ENCODE results near the gene AAK1. TPM values are rescaled to one million over a fixed set of nuclear protein-coding genes. Genes with fewer than 3 reads are reported as not detected.

AAK1 gene
- total RNA-seq, 4 donors from 2014 or later = 28.0 to 35.5 (median 32.8) TPM

GRCh38 chr2:69509750-69510140, 133.8 kb downstream of the AAK1 start:
- intact Hi-C loops (cut with DNase I) = no loop called here
- Histone ChIP-seq H3K27me3 (no peaks in the 10 kb centered on the region), H3K36me3 (peaks cover 13 to 100% (median 21%) of the 10 kb centered on the region in 3 donors), H3K4me3 (no peak overlapping the region), H3K4me1 (peaks cover 0 to 3% (median 0%) of the 10 kb centered on the region in 3 donors), H3K27ac (no peak overlapping the region), H3K9me3 (no peaks in the 10 kb centered on the region)
- 94 to 95% methylated on average over 7 of the region's 7 CpGs for WGBS, 2 donors
- TF ChIP-seq CTCF (IDR thresholded peaks at IDR 0.05) = no peak
- TF ChIP-seq POLR2A (IDR thresholded peaks at IDR 0.05) = no peak
- no peak for DNase-seq

- TF ChIP-seq POLR2A (IDR thresholded peaks at IDR 0.05) (no peak), CTCF (IDR thresholded peaks at IDR 0.05) (no peak)
- no peak for DNase-seq
- intact Hi-C loops (cut with DNase I) = no loop called here
Observed at GRCh38 chr2:69509011-69509749, 134.4 kb downstream of the AAK1 start.

GRCh38 chr2:69505710-69506109, 137.8 kb downstream of the AAK1 start:
- Histone ChIP-seq H3K27me3 (no peaks in the 10 kb centered on the region), H3K36me3 (peaks cover 0 to 96% (median 19%) of the 10 kb centered on the region in 3 donors), H3K9me3 (no peaks in the 10 kb centered on the region), H3K4me3 (no peak overlapping the region), H3K4me1 (no peaks in the 10 kb centered on the region), H3K27ac (no peak overlapping the region)
- TF ChIP-seq POLR2A (IDR thresholded peaks at IDR 0.05) (no peak), CTCF (IDR thresholded peaks at IDR 0.05) (no peak)
- intact Hi-C loops (cut with DNase I) = no loop called here
- 75 to 94% methylated on average over 5 to 6 of the region's 6 CpGs for WGBS, 2 donors
- DNase-seq = no peak

More at GRCh38 chr2:69509011-69509749, 134.4 kb downstream of the AAK1 start:
- Histone ChIP-seq H3K27ac (no peak overlapping the region), H3K4me3 (no peak overlapping the region), H3K9me3 (no peaks in the 10 kb centered on the region), H3K27me3 (no peaks in the 10 kb centered on the region), H3K4me1 (no peaks in the 10 kb centered on the region), H3K36me3 (peaks cover 8 to 100% (median 18%) of the 10 kb centered on the region in 3 donors)
- 82 to 83% methylated on average over 4 to 7 of the region's 7 CpGs for WGBS, 2 donors

- Histone ChIP-seq H3K27me3 (no peaks in the 10 kb centered on the region), H3K36me3 (peaks cover 0 to 76% (median 10%) of the 10 kb centered on the region in 3 donors), H3K9me3 (no peaks in the 10 kb centered on the region), H3K4me1 (no peaks in the 10 kb centered on the region), H3K4me3 (no peak overlapping the region), H3K27ac (no peak overlapping the region)
- intact Hi-C loops (cut with DNase I) = no loop called here
- no peak for DNase-seq
- TF ChIP-seq CTCF (IDR thresholded peaks at IDR 0.05) = no peak
- no peak for TF ChIP-seq POLR2A (IDR thresholded peaks at IDR 0.05)
- 76 to 82% methylated on average over 3 of the region's 3 CpGs for WGBS, 2 donors
Observed at GRCh38 chr2:69501301-69501700, 142.2 kb downstream of the AAK1 start.

GRCh38 chr2:69499966-69500365, 143.6 kb downstream of the AAK1 start:
- intact Hi-C loops (cut with DNase I) = no loop called here
- TF ChIP-seq POLR2A (IDR thresholded peaks at IDR 0.05) (no peak), CTCF (IDR thresholded peaks at IDR 0.05) (no peak)
- H3K9me3 ChIP-seq = no peaks in the 10 kb centered on the region
- H3K27ac ChIP-seq = no peak overlapping the region
- DNase-seq = no peak
- H3K4me1 ChIP-seq = no peaks in the 10 kb centered on the region
- H3K36me3 ChIP-seq = peaks cover 0 to 72% (median 4%) of the 10 kb centered on the region in 3 donors
- H3K4me3 ChIP-seq = no peak overlapping the region
- 45 to 61% methylated on average over 3 of the region's 3 CpGs for WGBS, 2 donors
- H3K27me3 ChIP-seq = no peaks in the 10 kb centered on the region

Measured in esophagus squamous epithelium (tissue), 5 donors.